Left lung (tissue), 10 donors: Measurements from ENCODE around the gene BDP1. TPM values are rescaled to one million over a fixed set of nuclear protein-coding genes. Genes with fewer than 3 reads are reported as not detected.
A peak's percentile ranks its signal among the peaks of the same experiment; 100 is the strongest.

Experiments
- ATAC-seq: fragments of 200-7000 bp; cut with Tn5 transposase; one replicate; pipeline ENCODE4 v1.9.1; 2020; ENCODE audit warnings: moderate library complexity
- DNase-seq, 4 donors: peaks; one replicate each; pipeline ENCODE4 v3.0.0-alpha.2; 2013 to 2020
- H3K27ac ChIP-seq, 2 donors: fragments of 200-600 bp; sonication (generic) in 1 of 2; one replicate each; pipeline versions ENCODE4 v1.5.0 to v1.8.0; 2020 to 2021
- H3K27me3 ChIP-seq, 2 donors: fragments of 200-600 bp; sonication (generic) in 1 of 2; one replicate each; pipeline versions ENCODE4 v1.5.0 to v1.8.0; 2020 to 2021
- H3K36me3 ChIP-seq, 2 donors: fragments of 200-600 bp; sonication (generic) in 1 of 2; one replicate each; pipeline versions ENCODE4 v1.5.0 to v1.8.0; 2020 to 2021
- H3K4me1 ChIP-seq, 2 donors: fragments of 200-600 bp; one replicate each; pipeline ENCODE4 v1.8.0; 2021
- H3K4me3 ChIP-seq, 2 donors: fragments of 200-600 bp; sonication (generic) in 1 of 2; one replicate each; pipeline versions ENCODE4 v1.5.0 to v1.8.0; 2020 to 2021; ENCODE audit warnings: mild to moderate bottlenecking in 1 of 2
- H3K9me3 ChIP-seq, 2 donors: fragments of 200-600 bp; sonication (generic) in 1 of 2; one replicate each; pipeline versions ENCODE4 v1.5.0 to v1.8.0; 2020 to 2021
- intact Hi-C, 2 donors: fragments of 100-400 bp; cut with DNase I; formaldehyde crosslinking; loops; one replicate each; pipeline versions ENCODE4 v1.11.2 to v1.14.2; 2022
- polyA plus RNA-seq, 6 donors: library from polyadenylated mRNA; unstranded; fragments of 120-200 nt; gene quantifications; one replicate each; pipeline ENCODE4 v1.2.1, GENCODE V29; 2013; ENCODE audit not compliant: insufficient read length in 6 of 6
- total RNA-seq, 2 donors: library from RNA; stranded (reverse); fragmentation: NEBNext Ultra II Directional; extraction: Animal tissue kit (Norgen Biotek cat#: 25700); gene quantifications; one replicate each; pipeline ENCODE4 v1.2.1, GENCODE V29; 2021
- TF ChIP-seq, protein P1 (sequence below), 2 donors: fragments of 200-600 bp; sonication (generic) in 1 of 2; IDR thresholded peaks; one replicate each; pipeline versions ENCODE4 v1.5.0 to v1.8.0; 2021; ENCODE audit warnings: antibody characterized with exemption in 2 of 2
- donor health status: DM: no; HTN: yes; CAD: no.
- donor health status: DM: no; HTN: no; CAD: no.

The BDP1 gene
- total and polyA plus RNA-seq, 8 donors: 24.7 to 48.6 (median 43.4) TPM

DNA sequence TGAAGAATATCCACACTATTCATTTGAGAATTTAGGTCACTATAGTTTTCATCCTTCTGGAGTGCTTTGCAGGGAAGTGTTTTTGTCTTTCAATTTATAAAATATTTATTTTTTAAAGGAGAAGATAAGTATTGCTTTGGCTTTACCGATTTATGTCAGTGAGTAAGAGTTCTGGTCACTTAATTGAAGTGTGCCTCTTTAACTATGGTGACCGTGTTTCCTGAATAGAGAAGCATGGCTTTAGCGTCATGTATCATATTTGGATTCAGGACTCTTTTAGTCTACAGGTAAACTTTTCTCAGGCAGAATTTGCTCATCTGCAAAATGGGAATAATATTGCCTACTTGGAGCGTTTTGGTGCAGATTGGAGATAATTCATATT lies 902 bp downstream of the BDP1 start:
- Histone ChIP-seq H3K9me3 (no peaks in the 10 kb centered on the region), H3K27ac (peak overlapping the region; percentile 92 to 95)

DNA sequence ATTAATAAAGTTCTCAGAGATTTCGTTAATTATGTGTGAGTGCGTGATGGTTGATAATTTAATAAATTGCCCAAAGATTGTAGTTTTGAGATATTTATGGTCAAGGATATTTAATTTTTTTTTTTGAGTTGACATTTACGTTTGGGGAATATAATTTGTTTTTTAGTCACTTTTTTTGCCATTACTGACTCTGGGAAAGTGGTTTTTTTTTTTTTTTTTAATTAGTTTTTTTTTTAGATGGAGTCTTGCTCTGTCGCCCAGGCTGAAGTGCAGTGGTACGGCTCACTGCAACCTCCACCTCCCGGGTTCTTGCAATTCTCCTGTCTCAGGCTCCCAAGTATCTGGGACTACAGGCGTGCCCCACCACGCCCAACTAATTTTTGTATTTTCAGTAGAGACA lies 1.7 kb downstream of the BDP1 start:
- no peak for ATAC-seq

More for the DNA sequence above, 902 bp downstream of the BDP1 start:
- TF ChIP-seq, protein P1, sequence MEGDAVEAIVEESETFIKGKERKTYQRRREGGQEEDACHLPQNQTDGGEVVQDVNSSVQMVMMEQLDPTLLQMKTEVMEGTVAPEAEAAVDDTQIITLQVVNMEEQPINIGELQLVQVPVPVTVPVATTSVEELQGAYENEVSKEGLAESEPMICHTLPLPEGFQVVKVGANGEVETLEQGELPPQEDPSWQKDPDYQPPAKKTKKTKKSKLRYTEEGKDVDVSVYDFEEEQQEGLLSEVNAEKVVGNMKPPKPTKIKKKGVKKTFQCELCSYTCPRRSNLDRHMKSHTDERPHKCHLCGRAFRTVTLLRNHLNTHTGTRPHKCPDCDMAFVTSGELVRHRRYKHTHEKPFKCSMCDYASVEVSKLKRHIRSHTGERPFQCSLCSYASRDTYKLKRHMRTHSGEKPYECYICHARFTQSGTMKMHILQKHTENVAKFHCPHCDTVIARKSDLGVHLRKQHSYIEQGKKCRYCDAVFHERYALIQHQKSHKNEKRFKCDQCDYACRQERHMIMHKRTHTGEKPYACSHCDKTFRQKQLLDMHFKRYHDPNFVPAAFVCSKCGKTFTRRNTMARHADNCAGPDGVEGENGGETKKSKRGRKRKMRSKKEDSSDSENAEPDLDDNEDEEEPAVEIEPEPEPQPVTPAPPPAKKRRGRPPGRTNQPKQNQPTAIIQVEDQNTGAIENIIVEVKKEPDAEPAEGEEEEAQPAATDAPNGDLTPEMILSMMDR (IDR thresholded peaks at IDR 0.05): no peak
- ATAC-seq (peak; percentile 11), DNase-seq (no peak)
- Histone ChIP-seq H3K4me3 (peak overlapping the region; percentile 85 to 92), H3K27me3 (no peaks in the 10 kb centered on the region), H3K36me3 (peaks cover 0 to 29% of the 10 kb centered on the region in 2 donors), H3K4me1 (peaks cover 12 to 22% of the 10 kb centered on the region in 2 donors)
- intact Hi-C loops: no loop called here

DNA sequence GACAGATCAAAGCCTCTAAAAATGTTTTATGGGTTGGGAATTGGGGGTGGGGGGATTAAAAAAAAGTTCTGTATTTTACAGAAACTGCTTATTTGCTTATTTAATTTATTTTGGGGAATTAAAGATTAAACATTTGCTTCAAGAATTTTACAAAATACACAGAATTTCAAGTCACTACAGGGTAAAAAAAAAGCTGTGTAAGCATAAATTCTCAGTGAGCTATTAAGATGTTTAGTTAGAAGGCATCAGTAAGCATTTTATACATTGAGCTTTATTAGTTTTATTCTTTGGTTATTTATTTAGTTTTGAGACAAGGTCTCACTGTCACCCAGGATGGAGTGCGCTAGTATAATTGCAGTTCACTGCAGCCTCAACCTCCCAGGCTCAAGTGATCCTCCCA lies 5.2 kb downstream of the BDP1 start:
- no peak for DNase-seq
- ATAC-seq: no peak
- Histone ChIP-seq H3K27me3 (no peaks in the 10 kb centered on the region), H3K36me3 (peaks cover 0 to 73% of the 10 kb centered on the region in 2 donors), H3K4me3 (no peak overlapping the region), H3K9me3 (no peaks in the 10 kb centered on the region), H3K27ac (no peak overlapping the region), H3K4me1 (peaks cover 12 to 22% of the 10 kb centered on the region in 2 donors)
- intact Hi-C loops: no loop called here
- TF ChIP-seq, protein P1 (IDR thresholded peaks at IDR 0.05): no peak

More for the DNA sequence above, 1.7 kb downstream of the BDP1 start:
- intact Hi-C loops: no loop called here
- no peak overlapping the region for H3K27ac ChIP-seq
- H3K36me3 ChIP-seq: peaks cover 0 to 37% of the 10 kb centered on the region in 2 donors
- H3K4me1 ChIP-seq: peaks cover 12 to 22% of the 10 kb centered on the region in 2 donors
- no peak for DNase-seq
- H3K9me3 ChIP-seq: no peaks in the 10 kb centered on the region
- TF ChIP-seq, protein P1 (IDR thresholded peaks at IDR 0.05): no peak
- no peaks in the 10 kb centered on the region for H3K27me3 ChIP-seq
- H3K4me3 ChIP-seq: peak overlapping the region in 1 of 2 donors; percentile 92

DNA sequence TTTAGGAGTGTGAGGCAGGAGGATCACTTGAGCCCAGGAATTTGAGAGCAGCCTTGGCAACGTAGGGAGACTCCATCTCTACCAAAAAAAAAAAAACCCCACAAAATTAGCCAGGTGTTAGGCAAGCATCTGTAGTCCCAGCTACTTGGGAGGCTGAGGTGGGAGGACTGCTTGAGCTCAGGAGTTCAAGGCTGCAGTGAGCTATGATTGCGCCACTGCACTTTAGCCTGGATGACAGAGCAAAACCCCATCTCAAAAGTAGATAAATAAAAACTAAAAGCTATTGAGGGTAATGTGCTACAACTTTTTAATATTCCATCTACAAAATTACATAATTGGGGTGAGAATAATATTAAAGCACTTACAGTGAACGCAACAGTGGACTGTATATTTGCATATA lies 5.9 kb downstream of the BDP1 start:
- TF ChIP-seq, protein P1 (IDR thresholded peaks at IDR 0.05): no peak
- H3K27ac ChIP-seq: no peak overlapping the region
- no peaks in the 10 kb centered on the region for H3K9me3 ChIP-seq
- H3K36me3 ChIP-seq: peaks cover 0 to 79% of the 10 kb centered on the region in 2 donors
- ATAC-seq: no peak
- H3K4me3 ChIP-seq: no peak overlapping the region
- intact Hi-C loops: no loop called here
- no peak for DNase-seq
- H3K27me3 ChIP-seq: no peaks in the 10 kb centered on the region
- H3K4me1 ChIP-seq: peaks cover 12 to 18% of the 10 kb centered on the region in 2 donors

DNA sequence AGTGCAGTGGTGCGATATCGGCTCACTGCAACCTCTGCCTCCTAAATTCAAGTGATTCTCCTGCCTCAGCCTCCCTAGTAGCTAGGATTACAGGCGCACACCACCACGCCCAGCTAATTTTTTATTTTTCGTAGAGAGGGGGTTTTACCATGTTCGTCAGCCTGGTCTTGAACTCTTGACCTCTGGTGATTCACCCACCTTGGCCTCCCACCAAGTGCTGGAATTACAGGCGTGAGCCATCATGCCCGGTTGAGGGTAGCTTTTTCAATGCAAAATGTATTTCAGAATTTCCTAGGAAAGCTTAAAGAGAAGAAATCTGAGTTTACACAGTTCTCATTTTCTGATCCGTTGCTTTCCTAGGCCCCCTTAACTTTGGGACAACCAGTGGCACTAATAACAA lies 15.7 kb downstream of the BDP1 start:
- no peak overlapping the region for H3K4me3 ChIP-seq
- no peak overlapping the region for H3K27ac ChIP-seq
- H3K4me1 ChIP-seq: peaks cover 0 to 9% of the 10 kb centered on the region in 2 donors
- H3K36me3 ChIP-seq: peaks cover 4 to 99% of the 10 kb centered on the region in 2 donors
- no peaks in the 10 kb centered on the region for H3K27me3 ChIP-seq
- TF ChIP-seq, protein P1 (IDR thresholded peaks at IDR 0.05): no peak
- ATAC-seq: no peak
- H3K9me3 ChIP-seq: no peaks in the 10 kb centered on the region
- no peak for DNase-seq
- intact Hi-C loops: no loop called here
